HL-60/S4 (cell line): ENCODE measurements around the gene GNAS.

Source experiments
- in situ Hi-C: fragments of 300-500 bp; cut with MboI; formaldehyde crosslinking; loops from 2 replicates; pipeline ENCODE4 v1.14.3; 2022; ENCODE audit warnings: low sequenced_read_pairs

The GNAS gene

GRCh38 chr20:58876437-58876836, 23.9 kb downstream of the GNAS start:
- in situ Hi-C loops = no loop called here

- in situ Hi-C loops = no loop called here
Measured at GRCh38 chr20:58877050-58877975, 24.8 kb downstream of the GNAS start.

GRCh38 chr20:58877976-58878360, 25.5 kb downstream of the GNAS start:
- in situ Hi-C loops = no loop called here

- in situ Hi-C loops = no loop called here
Measured at GRCh38 chr20:58878399-58878798, 25.9 kb downstream of the GNAS start.

DNA sequence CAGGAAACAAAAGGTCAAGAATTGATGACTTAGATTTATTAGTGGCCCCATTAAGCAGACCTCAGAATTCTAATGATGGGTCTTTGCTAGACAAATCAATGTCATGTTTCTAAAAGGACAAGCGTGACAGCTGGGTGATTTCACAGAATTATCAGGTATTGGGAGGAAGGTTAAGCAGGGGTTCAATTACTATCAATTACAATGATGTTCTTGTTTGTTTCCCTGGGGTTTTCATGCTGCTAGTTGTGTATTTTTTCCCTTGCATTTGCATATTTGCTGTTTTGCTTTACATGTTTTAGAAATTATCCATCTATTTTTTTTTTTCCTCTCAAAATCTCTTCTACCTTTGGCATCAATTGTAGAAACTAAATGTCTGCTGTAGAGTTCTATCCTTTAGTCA, 27.9 kb downstream of the GNAS start:
- in situ Hi-C loops = no loop called here

DNA sequence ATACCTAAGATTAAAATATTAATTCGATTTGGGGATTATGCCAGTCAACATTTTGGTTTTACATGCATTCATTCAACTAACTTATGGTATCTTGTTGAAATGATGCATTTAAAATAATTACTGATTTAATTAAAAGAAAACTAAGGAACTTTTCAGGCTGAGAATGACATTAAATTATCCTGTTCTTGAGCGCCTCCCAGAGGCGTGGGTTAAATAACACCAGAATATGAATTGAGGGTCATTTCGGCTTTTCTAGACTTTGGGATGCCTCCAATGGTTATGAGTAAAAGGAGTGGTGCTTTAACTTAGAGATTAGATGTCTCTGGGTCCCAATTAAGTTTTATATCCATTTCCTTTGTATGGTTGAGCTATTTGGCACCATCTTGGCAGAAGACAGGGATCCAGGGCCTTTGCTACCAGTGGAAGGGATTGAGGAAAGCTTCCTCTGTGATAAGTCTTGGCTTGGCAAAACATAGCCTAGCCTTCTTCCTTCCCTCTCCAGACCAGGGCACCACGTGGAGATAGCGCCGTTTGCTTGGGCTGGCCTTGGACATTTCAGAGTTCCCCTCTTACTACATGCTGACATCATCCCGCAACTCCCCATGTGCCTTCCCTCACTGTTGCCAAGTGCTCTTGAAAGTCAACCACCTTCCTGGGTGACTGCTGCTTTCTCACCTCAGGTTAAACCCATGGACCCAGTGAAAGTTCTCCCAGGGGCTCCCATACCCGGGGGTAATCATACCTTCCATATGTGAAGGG, 28.7 kb downstream of the GNAS start:
- in situ Hi-C loops = no loop called here

- in situ Hi-C loops = no loop called here
Measured at GRCh38 chr20:58882704-58883089, 30.2 kb downstream of the GNAS start.

DNA sequence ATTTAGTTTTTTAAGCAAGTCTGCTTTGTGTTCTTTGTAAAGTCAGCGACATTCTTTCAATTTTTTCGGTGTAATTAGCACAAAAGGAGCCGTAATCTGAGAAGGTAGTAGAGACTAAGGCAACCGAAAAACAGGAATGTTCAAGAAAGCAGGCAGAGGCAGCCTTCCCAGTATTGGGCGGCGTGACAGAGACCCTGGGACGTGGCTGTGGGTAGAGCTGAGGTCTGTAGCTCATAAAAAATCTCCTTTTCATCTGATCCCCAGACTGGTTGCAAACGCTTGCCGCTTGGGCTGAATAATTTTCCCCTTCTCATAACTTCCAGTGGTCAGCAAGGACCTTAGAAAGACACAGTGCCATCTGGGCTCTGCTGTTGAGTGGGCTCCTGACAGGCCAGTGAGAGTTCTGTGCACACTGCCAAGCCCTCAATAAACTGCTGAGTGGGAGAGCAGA, 30.8 kb downstream of the GNAS start:
- in situ Hi-C loops = no loop called here

GRCh38 chr20:58884966-58885365, 32.5 kb downstream of the GNAS start:
- in situ Hi-C loops = no loop called here

GRCh38 chr20:58886546-58886945, 34.0 kb downstream of the GNAS start:
- in situ Hi-C loops = no loop called here

DNA sequence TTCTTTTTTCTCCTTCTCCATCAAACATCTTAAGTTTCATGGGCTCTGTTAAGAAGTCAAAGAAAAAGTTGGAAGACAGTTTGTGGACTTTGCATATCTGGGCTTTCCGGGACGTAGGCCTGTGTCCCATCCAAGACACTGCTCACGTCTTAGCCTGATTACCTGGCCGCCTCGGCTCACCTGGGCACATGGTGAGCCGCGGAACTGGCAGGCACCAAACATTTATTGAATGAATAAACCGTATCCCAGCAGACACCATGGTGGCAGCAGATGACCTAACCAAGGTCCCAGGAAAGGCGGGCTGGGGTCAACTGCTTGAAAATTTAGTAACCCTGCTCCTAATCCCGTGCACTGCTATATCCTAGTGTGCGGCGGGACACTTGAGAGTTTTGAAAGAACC, 35.6 kb downstream of the GNAS start:
- in situ Hi-C loops = no loop called here

DNA sequence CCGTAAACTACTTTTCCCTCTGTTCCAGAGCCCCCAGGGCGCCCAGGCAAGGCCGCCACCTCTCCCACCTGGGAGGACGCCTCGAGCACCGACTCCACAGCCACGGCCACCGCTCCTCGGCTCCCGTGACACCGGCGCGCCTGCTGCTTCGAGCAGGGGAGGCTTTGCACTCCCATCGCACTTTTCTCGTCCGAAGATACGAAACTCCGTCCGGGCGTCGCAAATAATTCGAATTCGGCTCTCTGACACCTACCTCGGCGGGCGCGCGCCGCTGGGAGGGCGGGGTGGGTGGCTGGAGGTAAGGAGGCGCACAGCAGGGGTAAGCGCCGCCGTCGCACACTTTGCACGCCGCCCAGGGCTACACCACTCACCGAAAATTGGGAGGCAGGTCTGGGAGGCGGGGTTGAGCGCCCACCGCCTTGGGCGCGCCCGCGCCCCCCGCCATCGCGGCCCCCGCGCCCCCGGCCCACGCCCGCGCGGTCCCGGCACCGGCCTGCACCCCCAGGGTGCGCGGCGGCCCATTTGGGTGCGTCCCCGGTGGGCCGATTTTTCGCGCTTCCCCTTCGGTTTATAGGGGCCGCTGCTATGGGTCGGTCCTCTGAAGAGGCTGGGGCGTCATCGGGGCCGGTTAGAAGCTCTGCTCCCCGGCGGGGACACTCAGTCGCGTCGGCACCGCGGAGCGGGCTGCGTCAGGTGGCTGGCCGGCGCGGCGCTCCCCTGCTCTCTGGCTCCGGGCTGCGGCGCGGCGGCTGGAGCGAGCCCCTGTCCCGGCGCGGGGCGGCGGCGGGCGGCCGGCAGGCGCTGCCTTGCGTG, 36.2 kb downstream of the GNAS start:
- in situ Hi-C loops = no loop called here

GRCh38 chr20:58889334-58889760, 36.8 kb downstream of the GNAS start:
- in situ Hi-C loops = no loop called here

- in situ Hi-C loops = no loop called here
Measured at GRCh38 chr20:58889798-58890517, 37.4 kb downstream of the GNAS start.

GRCh38 chr20:58890518-58891085, 38.1 kb downstream of the GNAS start:
- in situ Hi-C loops = no loop called here

DNA sequence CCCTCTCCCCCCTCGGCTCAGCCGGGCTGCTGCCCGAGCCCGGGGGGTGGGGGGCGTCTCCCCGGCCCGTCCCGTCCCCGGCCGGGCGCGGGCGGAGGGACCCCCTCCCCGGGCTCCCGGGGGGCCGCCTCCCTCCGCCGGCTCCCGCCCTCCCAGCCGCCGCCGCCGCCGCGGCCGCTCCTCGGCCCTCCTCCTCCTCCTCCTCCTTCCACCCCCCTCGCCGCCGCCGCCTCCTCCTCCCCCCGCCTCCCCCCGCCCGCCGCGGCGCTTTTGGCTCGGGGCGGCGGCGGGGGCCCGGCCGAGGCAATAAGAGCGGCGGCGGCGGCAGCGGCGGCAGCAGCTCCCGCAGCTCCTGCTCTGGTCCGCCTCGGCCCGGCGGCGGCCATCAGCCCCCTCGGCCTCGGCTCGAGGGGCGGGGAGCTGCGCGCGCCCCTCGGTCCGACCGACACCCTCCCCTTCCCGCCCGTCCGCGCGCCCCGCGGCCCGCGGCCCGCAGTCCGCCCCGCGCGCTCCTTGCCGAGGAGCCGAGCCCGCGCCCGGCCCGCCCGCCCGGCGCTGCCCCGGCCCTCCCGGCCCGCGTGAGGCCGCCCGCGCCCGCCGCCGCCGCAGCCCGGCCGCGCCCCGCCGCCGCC, 38.7 kb downstream of the GNAS start:
- in situ Hi-C loops = no loop called here

- in situ Hi-C loops = no loop called here
Measured at GRCh38 chr20:58891718-58892140, 39.2 kb downstream of the GNAS start.

GRCh38 chr20:58892141-58892931, 39.8 kb downstream of the GNAS start:
- in situ Hi-C loops = no loop called here

GRCh38 chr20:58892932-58893224, 40.4 kb downstream of the GNAS start:
- in situ Hi-C loops = no loop called here
